NK-92 (cell line): ENCODE data around the gene MEIS1.

Source experiments
- DNase-seq: peaks from one replicate; lab custom pipeline; 2025; ENCODE audit not compliant: unreplicated experiment; lab: John Stamatoyannopoulos, UW

MEIS1 gene

GRCh38 chr2:66431274-66431642 is 3.7 kb upstream of the MEIS1 start:
- DNase-seq, result no peak

- no peak for DNase-seq
These were observed 2.9 kb upstream of the MEIS1 start for GRCh38 chr2:66431846-66432587.

DNA sequence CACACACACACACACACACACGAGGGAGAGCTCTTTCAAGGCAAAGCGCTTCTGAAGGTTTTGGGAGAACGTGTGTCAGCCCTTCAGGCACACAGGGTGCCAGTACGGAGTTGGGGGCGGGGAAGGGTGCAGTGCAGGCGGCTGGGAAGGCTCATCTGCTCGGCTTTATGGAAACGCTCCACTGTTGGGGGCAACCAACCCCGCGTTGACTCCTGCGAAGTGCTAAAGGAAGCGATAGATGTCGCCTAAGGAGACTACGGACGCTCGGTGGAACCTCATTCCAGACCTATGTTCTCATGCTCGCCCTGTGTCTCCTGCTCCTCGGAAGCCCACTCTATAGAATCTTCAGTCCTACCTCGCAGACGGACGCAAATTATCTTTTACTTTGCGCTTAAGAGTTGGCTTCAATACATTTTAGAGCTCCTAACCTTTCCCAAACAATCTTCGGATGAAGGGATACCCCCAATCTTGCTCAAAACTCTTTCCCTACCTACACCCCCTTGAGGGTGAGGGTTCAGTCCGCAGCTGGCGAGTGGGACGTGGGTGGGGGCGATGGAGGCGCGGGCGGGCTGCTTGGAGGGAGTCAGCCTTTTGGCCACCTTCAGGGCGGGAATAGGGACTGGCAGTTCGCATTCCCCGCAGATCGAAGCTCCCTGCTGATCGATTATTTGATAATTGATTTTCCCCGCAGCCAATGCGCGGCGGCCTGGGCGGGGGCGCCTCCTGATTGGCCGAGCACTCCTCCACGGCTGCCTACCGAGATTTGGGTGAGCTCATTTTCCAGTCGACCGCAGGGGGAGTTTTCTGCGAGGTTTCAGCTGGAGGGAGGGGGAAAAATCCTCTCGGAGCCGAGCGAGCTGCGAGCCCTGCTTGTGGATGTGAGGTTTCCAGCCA is 1.9 kb upstream of the MEIS1 start:
- no peak for DNase-seq

GRCh38 chr2:66433695-66433944 is 1.3 kb upstream of the MEIS1 start:
- DNase-seq, result no peak

DNA sequence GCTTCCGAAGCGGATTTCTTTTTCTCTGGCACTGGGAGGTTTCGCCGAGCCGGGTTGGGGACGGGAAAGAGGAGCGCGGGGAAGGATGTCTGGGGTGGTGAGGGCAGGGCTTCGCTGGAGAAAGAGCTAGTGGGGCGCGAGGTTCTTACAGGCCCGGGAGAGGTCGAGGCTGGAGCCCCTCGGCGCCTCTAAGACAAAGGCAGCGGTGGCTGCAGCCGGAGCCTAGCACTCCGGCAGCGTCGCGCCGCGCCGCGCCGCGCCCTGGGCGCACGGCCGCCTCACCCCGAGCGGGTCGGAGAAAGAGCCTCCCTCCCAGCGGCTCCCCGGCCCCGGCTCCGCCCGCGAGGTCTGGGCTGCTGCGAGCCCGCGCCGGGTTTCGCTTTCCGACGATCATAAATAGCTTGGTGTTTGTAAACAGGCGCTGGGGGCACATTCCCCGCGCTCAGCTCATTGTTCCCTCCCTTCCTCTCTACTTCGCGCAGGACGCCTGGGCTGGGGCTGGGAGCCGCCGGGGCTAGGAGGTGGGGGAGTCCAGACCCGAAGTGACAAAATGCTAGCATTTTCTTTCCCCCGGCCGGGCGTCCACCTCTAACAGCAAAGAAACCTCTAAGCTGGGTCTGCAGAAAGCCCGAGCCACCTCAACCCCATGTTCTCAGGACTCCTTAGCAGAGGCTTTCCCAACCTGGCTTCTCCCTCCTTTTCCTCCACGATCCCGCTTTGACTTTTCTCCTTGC is 813 bp upstream of the MEIS1 start:
- DNase-seq, result no peak

- no peak for DNase-seq
These were observed 587 bp downstream of the MEIS1 start for GRCh38 chr2:66435549-66435875.

- DNase-seq, result no peak
These were observed 1.0 kb downstream of the MEIS1 start for GRCh38 chr2:66435963-66436362.

DNA sequence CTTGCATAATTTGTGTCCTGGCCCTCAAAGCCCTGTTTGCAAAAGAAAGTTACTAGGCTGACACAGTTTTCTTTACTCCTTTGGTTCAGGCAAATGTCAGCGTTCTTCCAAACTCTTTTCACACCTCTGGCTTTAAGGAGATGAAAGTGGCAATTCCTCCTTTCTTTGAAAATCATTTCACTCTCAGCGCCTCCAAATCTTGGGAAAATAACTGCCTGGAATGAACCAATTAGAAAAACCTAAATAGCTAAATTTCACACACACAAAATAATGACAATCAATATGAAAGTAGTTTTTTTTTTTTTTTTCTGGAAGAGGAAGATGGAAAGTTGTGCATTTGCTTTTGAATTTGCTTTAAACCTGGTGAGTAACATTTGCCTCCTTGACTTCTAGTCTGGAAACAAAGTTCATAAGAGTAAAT is 1.7 kb downstream of the MEIS1 start:
- DNase-seq, result no peak

- no peak for DNase-seq
These were observed 2.3 kb downstream of the MEIS1 start for GRCh38 chr2:66437109-66437690.

- no peak for DNase-seq
These were observed 3.0 kb downstream of the MEIS1 start for GRCh38 chr2:66437691-66438497.

- no peak for DNase-seq
These were observed 3.5 kb downstream of the MEIS1 start for GRCh38 chr2:66438498-66438833.

DNA sequence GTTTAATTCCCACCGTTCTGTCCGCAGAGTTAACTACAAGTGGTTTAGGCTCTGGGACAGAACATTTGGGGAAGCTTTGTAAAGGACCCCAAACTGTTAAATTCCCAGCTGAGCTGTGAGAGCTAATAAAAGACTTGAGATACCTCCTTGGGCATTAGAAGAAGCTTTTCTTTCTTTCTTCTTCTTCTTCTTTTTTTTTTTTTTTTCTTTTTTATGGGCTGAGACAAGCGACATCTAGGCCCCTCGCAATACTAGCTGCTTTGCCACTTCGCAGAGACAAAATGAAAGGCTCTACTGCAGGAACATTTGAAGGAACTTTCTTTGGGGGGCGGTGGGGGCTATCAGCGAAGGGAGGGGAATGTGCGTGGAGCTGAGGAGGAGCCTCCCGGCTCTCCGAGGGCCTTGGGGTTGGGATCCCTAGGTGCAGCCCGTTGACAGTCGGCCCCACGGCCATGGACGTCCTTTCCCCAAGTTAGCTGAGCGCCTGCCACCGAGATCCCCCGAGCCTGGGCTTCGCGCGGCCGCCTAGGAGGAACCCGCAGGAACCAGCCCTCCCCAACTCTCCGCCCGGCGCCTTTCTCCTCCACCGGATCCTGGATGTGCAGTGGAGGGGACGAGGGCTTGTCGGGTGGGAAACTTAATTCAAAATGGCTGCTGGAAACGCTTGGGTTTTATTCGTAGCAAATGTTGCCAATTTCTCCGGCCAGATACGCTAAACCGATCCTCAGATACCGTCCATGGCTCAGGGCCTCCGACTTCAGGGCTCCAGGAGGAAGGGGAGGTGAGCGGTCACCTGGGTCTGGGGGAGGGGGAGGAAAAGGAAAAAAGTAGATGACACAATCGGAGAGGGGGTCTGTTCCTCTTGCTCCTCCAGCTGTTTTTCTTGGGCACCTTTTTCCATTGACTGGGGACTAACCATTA is 4.2 kb downstream of the MEIS1 start:
- DNase-seq, result no peak

DNA sequence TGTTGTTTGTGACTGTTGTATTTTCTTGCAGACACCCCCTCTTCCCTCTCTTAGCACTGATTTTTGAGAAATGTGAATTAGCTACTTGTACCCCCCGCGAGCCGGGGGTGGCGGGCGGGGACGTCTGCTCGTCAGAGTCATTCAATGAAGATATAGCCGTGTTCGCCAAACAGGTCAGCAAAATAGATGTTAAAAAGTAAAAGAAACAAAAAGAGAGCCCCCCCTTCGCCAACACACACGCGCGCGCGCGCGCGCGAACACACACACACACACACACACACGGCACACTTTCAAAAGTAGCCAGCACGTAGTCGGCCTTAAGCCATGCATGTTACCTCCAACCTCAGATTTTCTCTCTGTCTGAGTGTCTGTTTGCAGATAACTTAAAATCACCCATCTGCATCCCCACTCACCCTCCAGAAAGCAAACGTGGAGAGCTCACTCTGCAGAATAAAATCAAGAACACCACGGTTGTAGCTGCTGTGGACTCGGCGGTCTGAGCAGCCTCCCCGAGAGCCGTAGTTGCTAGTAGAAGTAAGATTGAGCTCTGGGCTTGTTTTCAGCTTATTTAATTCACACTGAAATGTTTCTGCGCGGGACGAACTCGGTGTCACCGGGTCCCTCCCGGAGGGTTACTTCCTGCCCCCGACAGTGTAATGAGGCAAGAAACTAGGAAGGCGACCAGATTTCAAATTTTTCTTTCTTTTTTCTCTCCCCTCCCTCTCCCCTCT is 5.1 kb downstream of the MEIS1 start:
- no peak for DNase-seq

- no peak for DNase-seq
These were observed 6.0 kb downstream of the MEIS1 start for GRCh38 chr2:66440708-66441497.

GRCh38 chr2:66441581-66442320 is 6.8 kb downstream of the MEIS1 start:
- DNase-seq, result no peak

DNA sequence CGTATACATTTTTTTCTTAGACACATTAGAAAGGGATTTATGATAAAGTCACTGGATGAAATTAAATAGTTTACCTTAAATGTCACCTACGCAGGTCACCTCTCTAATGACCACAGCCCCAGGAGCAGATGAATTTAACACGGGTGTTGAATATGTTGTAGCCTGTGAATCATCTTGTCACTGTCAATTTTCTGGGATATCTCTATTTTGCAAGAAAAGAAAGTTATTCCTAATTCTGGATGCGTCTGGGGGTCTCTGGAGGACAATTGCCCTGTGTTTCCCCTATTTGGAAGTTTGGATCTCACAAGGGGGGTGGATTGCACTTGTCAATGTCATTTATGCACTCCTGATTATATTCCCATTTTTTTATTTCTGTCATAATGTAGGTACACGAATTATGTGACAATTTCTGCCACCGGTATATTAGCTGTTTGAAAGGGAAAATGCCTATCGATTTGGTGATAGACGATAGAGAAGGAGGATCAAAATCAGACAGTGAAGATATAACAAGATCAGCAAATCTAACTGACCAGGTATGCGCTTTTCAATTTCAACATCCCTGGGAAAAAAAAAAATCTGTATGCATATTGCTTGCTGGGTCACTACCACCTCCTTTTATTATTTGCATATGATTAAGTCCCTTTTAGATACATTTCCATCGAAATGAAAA is 7.7 kb downstream of the MEIS1 start:
- DNase-seq, result no peak
